ENCODE results near the gene C2orf78.
A peak's percentile ranks its signal among the peaks of the same experiment; 100 is the strongest.
"Not testable (repeated sequence)": the region's sequence is repeated elsewhere in the genome, so short reads cannot be mapped to it uniquely, and the experiment has no call there.

C2orf78 gene

GRCh38 chr2:73772819-73773218, 11.2 kb upstream of the C2orf78 start:
- Histone ChIP-seq H3K36me3 (ENCODE audit: insufficient read depth, low read length) (peaks cover 50% of the 10 kb centered on the region; the same call in 1 of the 2 replicates), H3K79me2 (ENCODE audit: insufficient read depth, low read length) (peaks cover 33% of the 10 kb centered on the region), H2AFZ (ENCODE audit: low read length) (no peak overlapping the region), H3F3A (ENCODE audit: low read depth) (no peaks in the 10 kb centered on the region), H3K9ac (ENCODE audit: low read depth, low read length, poor library complexity, severe bottlenecking) (no peak overlapping the region), H3K9me2 (replicated peaks; ENCODE audit: low read depth, low read length) (no peaks in the 10 kb centered on the region), H3K4me1 (ENCODE audit: insufficient read depth, low read length, poor library complexity, severe bottlenecking) (peaks cover 8% of the 10 kb centered on the region), H3K4me3 (ENCODE audit: low read length, poor library complexity, severe bottlenecking) (no peak overlapping the region), H3K9me3 (ENCODE audit: insufficient read depth, low read depth, low read length) (no peaks in the 10 kb centered on the region), H3K4me2 (ENCODE audit: low read depth, low read length, poor library complexity, severe bottlenecking) (peak overlapping the region; percentile 32), H4K20me1 (ENCODE audit: insufficient read depth, low read length, poor library complexity, severe bottlenecking) (peaks cover 2% of the 10 kb centered on the region), H3K27me3 (ENCODE audit: insufficient read depth, low read length, poor library complexity, severe bottlenecking) (no peaks in the 10 kb centered on the region)
- no peak for TF ChIP-seq CTCF (conservative IDR thresholded peaks at IDR 0.05; ENCODE audit: low read length)
- no peak for TF ChIP-seq EZH2phosphoT487 (IDR thresholded peaks at IDR 0.05; ENCODE audit: borderline replicate concordance)

GRCh38 chr2:73776381-73776780, 7.6 kb upstream of the C2orf78 start:
- Histone ChIP-seq H3K27me3 (ENCODE audit: insufficient read depth, low read length, poor library complexity, severe bottlenecking) (no peaks in the 10 kb centered on the region), H4K20me1 (ENCODE audit: insufficient read depth, low read length, poor library complexity, severe bottlenecking) (peaks cover 8% of the 10 kb centered on the region), H3K4me2 (ENCODE audit: low read depth, low read length, poor library complexity, severe bottlenecking) (peak overlapping the region; percentile 74), H3K9ac (ENCODE audit: low read depth, low read length, poor library complexity, severe bottlenecking) (peak overlapping the region; percentile 82), H3K9me3 (ENCODE audit: insufficient read depth, low read depth, low read length) (no peaks in the 10 kb centered on the region), H3K79me2 (ENCODE audit: insufficient read depth, low read length) (peaks cover 47% of the 10 kb centered on the region), H2AFZ (ENCODE audit: low read length) (no peak overlapping the region), H3K4me3 (ENCODE audit: low read length, poor library complexity, severe bottlenecking) (peak overlapping the region; percentile 25), H3F3A (ENCODE audit: low read depth) (no peaks in the 10 kb centered on the region), H3K9me2 (replicated peaks; ENCODE audit: low read depth, low read length) (no peaks in the 10 kb centered on the region), H3K4me1 (ENCODE audit: insufficient read depth, low read length, poor library complexity, severe bottlenecking) (peaks cover 16% of the 10 kb centered on the region), H3K36me3 (ENCODE audit: insufficient read depth, low read length) (peaks cover 28% of the 10 kb centered on the region; the same call in 1 of the 2 replicates)
- TF ChIP-seq CTCF (conservative IDR thresholded peaks at IDR 0.05; ENCODE audit: low read length): no peak
- TF ChIP-seq EZH2phosphoT487 (IDR thresholded peaks at IDR 0.05; ENCODE audit: borderline replicate concordance): no peak

GRCh38 chr2:73776869-73777519, 7.0 kb upstream of the C2orf78 start:
- Histone ChIP-seq H3K27me3 (ENCODE audit: insufficient read depth, low read length, poor library complexity, severe bottlenecking) (no peaks in the 10 kb centered on the region), H4K20me1 (ENCODE audit: insufficient read depth, low read length, poor library complexity, severe bottlenecking) (peaks cover 8% of the 10 kb centered on the region), H3K4me2 (ENCODE audit: low read depth, low read length, poor library complexity, severe bottlenecking) (peak overlapping the region; percentile 74), H3K9me3 (ENCODE audit: insufficient read depth, low read depth, low read length) (no peaks in the 10 kb centered on the region), H3K4me1 (ENCODE audit: insufficient read depth, low read length, poor library complexity, severe bottlenecking) (peaks cover 16% of the 10 kb centered on the region), H3F3A (ENCODE audit: low read depth) (no peaks in the 10 kb centered on the region), H3K9me2 (replicated peaks; ENCODE audit: low read depth, low read length) (no peaks in the 10 kb centered on the region), H3K9ac (ENCODE audit: low read depth, low read length, poor library complexity, severe bottlenecking) (peak overlapping the region; percentile 82), H2AFZ (ENCODE audit: low read length) (no peak overlapping the region), H3K36me3 (ENCODE audit: insufficient read depth, low read length) (peaks cover 26% of the 10 kb centered on the region; the same call in 1 of the 2 replicates), H3K79me2 (ENCODE audit: insufficient read depth, low read length) (peaks cover 47% of the 10 kb centered on the region), H3K4me3 (ENCODE audit: low read length, poor library complexity, severe bottlenecking) (peak overlapping the region; percentile 90)
- TF ChIP-seq CTCF (conservative IDR thresholded peaks at IDR 0.05; ENCODE audit: low read length): no peak
- TF ChIP-seq EZH2phosphoT487 (IDR thresholded peaks at IDR 0.05; ENCODE audit: borderline replicate concordance): no peak

- Histone ChIP-seq H3K4me2 (ENCODE audit: low read depth, low read length, poor library complexity, severe bottlenecking) (peak overlapping the region; percentile 74), H3K4me1 (ENCODE audit: insufficient read depth, low read length, poor library complexity, severe bottlenecking) (peaks cover 16% of the 10 kb centered on the region), H3K4me3 (ENCODE audit: low read length, poor library complexity, severe bottlenecking) (peak overlapping the region; percentile 90), H3K9ac (ENCODE audit: low read depth, low read length, poor library complexity, severe bottlenecking) (peak overlapping the region; percentile 82), H3K36me3 (ENCODE audit: insufficient read depth, low read length) (peaks cover 11% of the 10 kb centered on the region; the same call in 1 of the 2 replicates), H3K79me2 (ENCODE audit: insufficient read depth, low read length) (peaks cover 42% of the 10 kb centered on the region)
- not testable (repeated sequence) for H2AFZ ChIP-seq (ENCODE audit: low read length); H4K20me1 ChIP-seq (ENCODE audit: insufficient read depth, low read length, poor library complexity, severe bottlenecking); H3K9me3 ChIP-seq (ENCODE audit: insufficient read depth, low read depth, low read length); H3K27me3 ChIP-seq (ENCODE audit: insufficient read depth, low read length, poor library complexity, severe bottlenecking); H3F3A ChIP-seq (ENCODE audit: low read depth); H3K9me2 ChIP-seq (replicated peaks; ENCODE audit: low read depth, low read length)
Measured at GRCh38 chr2:73778867-73779466, 5.0 kb upstream of the C2orf78 start.

All from Loucy (cell line).